IPS DF 6.9 (cell line): ENCODE data around the gene UBQLN1.
"Not testable (repeated sequence)": the region's sequence is repeated elsewhere in the genome, so short reads cannot be mapped to it uniquely, and the experiment has no call there.

ENCODE experiments used
- DNase-seq: peaks from one replicate; pipeline ENCODE4 v3.0.0-alpha.2; 2013; ENCODE audit warnings: low read depth, low spot score
- H3K27ac ChIP-seq: one replicate; pipeline ENCODE4 v1.5.1; 2013; ENCODE audit warnings: low read length, control low read depth
- H3K27me3 ChIP-seq: 2 replicates; pipeline ENCODE4 v1.6.1; 2013; ENCODE audit warnings: mild to moderate bottlenecking, low read length; ENCODE audit not compliant: control insufficient read depth, insufficient read depth
- H3K36me3 ChIP-seq: 2 replicates; pipeline ENCODE4 v1.6.1; 2013; ENCODE audit warnings: low read length; ENCODE audit not compliant: control insufficient read depth, insufficient read depth
- H3K4me1 ChIP-seq: 2 replicates; pipeline ENCODE4 v1.6.1; 2013; ENCODE audit warnings: low read length; ENCODE audit not compliant: control insufficient read depth, insufficient read depth
- H3K4me3 ChIP-seq: 2 replicates; pipeline ENCODE4 v1.5.1; 2013; ENCODE audit warnings: mild to moderate bottlenecking, low read length
- H3K9me3 ChIP-seq: 2 replicates; pipeline ENCODE4 v1.6.1; 2013; ENCODE audit warnings: low read length, inconsistent platforms; ENCODE audit not compliant: control insufficient read depth, insufficient read depth
- WGBS: extraction: QIAGEN DNeasy Blood & Tissue Kit; methylation state at CpG from one replicate; pipeline ENCODE4 v1.1.7; 2013; ENCODE audit warnings: mixed read lengths, missing lambda C conversion rate; ENCODE audit not compliant: insufficient read length, insufficient coverage; 5-methylcytosine and 5-hydroxymethylcytosine counted together

UBQLN1 gene

DNA sequence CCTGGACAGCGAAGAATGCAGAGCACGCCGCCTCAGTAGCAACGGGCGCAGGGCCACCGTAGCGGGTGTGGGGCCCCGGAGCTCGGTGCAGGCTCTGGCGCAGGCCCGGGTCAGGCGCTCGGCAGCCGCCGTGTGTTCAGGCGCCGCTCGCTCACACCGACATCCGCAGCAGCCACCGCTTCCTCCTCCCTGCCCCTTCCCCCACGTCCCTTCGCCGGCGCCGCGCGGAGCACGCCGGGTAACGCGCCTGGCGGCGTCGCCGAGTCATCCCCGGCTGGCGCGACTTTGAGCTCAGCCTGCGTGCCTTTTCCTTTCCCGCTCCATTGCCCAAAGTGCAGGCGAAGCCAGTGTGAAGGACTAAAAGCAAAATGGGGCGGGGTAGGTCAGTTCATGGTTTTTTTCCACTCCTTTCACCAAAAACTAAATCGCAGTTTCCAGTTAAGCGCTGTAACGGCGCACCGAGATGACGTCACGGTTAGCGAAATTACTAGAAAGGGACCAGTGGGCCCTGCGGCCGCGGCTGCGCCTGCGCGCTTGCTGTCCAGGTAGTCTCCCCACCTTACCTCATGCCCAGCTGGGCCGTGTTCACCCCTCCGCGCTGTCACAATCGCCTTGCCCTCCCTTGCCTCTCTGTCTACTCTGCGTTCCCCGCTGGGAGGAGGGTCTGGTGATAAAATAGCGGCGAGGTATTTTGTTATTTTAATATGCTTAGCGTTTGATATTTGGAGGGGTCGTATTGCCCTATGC is at the start of gene UBQLN1:
UBQLN1 (minus strand) TSS at position 191 of the 747 bp plus-strand sequence. CDS start 279 bp downstream, outside the sequence.
- H3K27me3 ChIP-seq, result no peaks in the 10 kb centered on the region
- DNase-seq, result peak; percentile 79
- no peaks in the 10 kb centered on the region for H3K36me3 ChIP-seq
- peak within 1 kb of the TSS; percentile 69 for H3K4me3 ChIP-seq
- WGBS, result no CpG with 5 or more reads among the region's 67 CpGs
- no peaks in the 10 kb centered on the region for H3K9me3 ChIP-seq
- no peaks in the 10 kb centered on the region for H3K4me1 ChIP-seq
- H3K27ac ChIP-seq, result no peak within 1 kb of the TSS

GRCh38 chr9:83754383-83754977 is 46.7 kb upstream of the UBQLN1 start:
- H3K27me3 ChIP-seq, result no peaks in the 10 kb centered on the region
- DNase-seq, result no peak
- no peak overlapping the region for H3K27ac ChIP-seq
- H3K4me3 ChIP-seq, result no peak overlapping the region
- H3K4me1 ChIP-seq, result no peaks in the 10 kb centered on the region
- H3K36me3 ChIP-seq, result no peaks in the 10 kb centered on the region
- no peaks in the 10 kb centered on the region for H3K9me3 ChIP-seq

- Histone ChIP-seq H3K4me3 (no peak overlapping the region), H3K27me3 (no peaks in the 10 kb centered on the region), H3K27ac (no peak overlapping the region), H3K9me3 (no peaks in the 10 kb centered on the region), H3K36me3 (no peaks in the 10 kb centered on the region), H3K4me1 (no peaks in the 10 kb centered on the region)
- no peak for DNase-seq
- WGBS, result no CpG with 5 or more reads among the region's 3 CpGs
These were observed 41.9 kb upstream of the UBQLN1 start for GRCh38 chr9:83749706-83750105.

DNA sequence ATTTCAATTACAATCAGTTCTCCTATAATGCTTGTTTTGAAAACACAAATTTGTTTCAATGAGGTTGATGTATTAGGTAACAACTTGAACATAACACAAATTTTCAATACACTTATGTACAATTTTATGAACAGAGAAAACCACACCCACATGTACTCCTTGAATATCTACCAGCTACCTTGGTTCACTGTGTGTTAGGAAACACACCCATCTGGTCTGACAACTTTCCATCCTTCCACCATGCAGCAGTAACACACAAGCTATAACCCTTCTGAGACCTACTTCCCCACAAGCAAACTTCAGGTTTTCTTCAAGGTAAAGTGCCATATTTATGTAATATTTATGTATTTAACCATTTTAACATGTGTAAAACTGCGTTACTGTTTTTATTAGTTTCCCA is 36.4 kb upstream of the UBQLN1 start:
- no peak for DNase-seq
- no peak overlapping the region for H3K4me3 ChIP-seq
- no peaks in the 10 kb centered on the region for H3K9me3 ChIP-seq
- no peaks in the 10 kb centered on the region for H3K4me1 ChIP-seq
- H3K36me3 ChIP-seq, result no peaks in the 10 kb centered on the region
- H3K27ac ChIP-seq, result no peak overlapping the region
- H3K27me3 ChIP-seq, result no peaks in the 10 kb centered on the region
- no CpG with 5 or more reads among the region's 1 CpG for WGBS

- no CpG with 5 or more reads among the region's 4 CpGs for WGBS
These were observed 26.0 kb upstream of the UBQLN1 start for GRCh38 chr9:83733739-83734138.

GRCh38 chr9:83728591-83729368 is 21.0 kb upstream of the UBQLN1 start:
- not testable (repeated sequence) for H3K9me3 ChIP-seq, H3K36me3 ChIP-seq, H3K4me1 ChIP-seq, H3K27ac ChIP-seq, DNase-seq, H3K27me3 ChIP-seq, H3K4me3 ChIP-seq
- no CpG with 5 or more reads among the region's 22 CpGs for WGBS

More at GRCh38 chr9:83733739-83734138, 26.0 kb upstream of the UBQLN1 start:
- H3K36me3 ChIP-seq, result no peaks in the 10 kb centered on the region
- H3K27me3 ChIP-seq, result no peaks in the 10 kb centered on the region
- H3K4me3 ChIP-seq, result no peak overlapping the region
- no peaks in the 10 kb centered on the region for H3K4me1 ChIP-seq
- DNase-seq, result no peak
- H3K9me3 ChIP-seq, result no peaks in the 10 kb centered on the region
- no peak overlapping the region for H3K27ac ChIP-seq

GRCh38 chr9:83724436-83724835 is 16.7 kb upstream of the UBQLN1 start:
- no peaks in the 10 kb centered on the region for H3K27me3 ChIP-seq
- no peaks in the 10 kb centered on the region for H3K36me3 ChIP-seq
- no peak for DNase-seq
- H3K4me1 ChIP-seq, result no peaks in the 10 kb centered on the region
- H3K9me3 ChIP-seq, result no peaks in the 10 kb centered on the region
- H3K4me3 ChIP-seq, result no peak overlapping the region
- H3K27ac ChIP-seq, result no peak overlapping the region

DNA sequence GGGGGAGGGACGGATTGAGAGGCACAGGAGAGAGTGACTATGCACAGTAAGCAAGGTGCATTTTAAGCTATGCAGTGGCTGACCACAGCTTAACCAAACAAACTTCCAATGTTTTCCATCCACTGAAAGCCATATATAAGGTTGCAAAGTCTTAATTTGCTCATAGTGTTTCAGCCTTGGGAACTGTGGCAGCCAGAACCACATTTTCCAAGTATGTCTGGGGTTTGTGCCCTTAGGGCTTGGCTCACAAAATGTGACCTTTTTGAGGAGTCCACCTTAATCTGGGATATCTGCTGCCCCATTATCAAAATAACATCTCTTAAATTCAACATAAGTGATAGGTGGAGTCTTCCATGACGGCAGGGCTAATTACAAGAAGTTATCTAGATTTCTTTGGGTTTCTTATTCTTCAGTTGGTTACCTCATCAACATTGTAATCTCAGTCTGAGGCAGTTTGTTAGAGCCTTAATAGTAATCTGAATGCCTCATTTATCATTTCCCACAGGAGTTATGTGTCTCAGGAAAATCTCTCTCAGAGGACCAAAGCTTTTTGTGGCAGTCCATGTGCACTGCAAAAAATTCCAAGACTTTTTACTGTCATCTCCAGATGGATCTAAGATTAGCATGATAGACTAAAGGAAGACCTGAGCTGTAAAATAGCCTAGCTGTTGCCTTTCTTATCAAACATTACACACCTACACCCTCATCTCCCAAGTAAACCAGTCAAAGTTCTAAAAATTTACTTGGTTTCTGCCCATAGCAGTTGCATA is 15.2 kb upstream of the UBQLN1 start:
- no peak for DNase-seq
- H3K36me3 ChIP-seq, result no peaks in the 10 kb centered on the region

GRCh38 chr9:83721509-83721908 is 13.8 kb upstream of the UBQLN1 start:
- no peak for DNase-seq
- Histone ChIP-seq H3K9me3 (no peaks in the 10 kb centered on the region), H3K27me3 (no peaks in the 10 kb centered on the region), H3K4me1 (no peaks in the 10 kb centered on the region), H3K4me3 (no peak overlapping the region), H3K36me3 (no peaks in the 10 kb centered on the region), H3K27ac (no peak overlapping the region)

More for the DNA sequence above, 15.2 kb upstream of the UBQLN1 start:
- no CpG with 5 or more reads among the region's 2 CpGs for WGBS
- Histone ChIP-seq H3K4me3 (no peak overlapping the region), H3K4me1 (no peaks in the 10 kb centered on the region), H3K27ac (no peak overlapping the region), H3K9me3 (no peaks in the 10 kb centered on the region), H3K27me3 (no peaks in the 10 kb centered on the region)

DNA sequence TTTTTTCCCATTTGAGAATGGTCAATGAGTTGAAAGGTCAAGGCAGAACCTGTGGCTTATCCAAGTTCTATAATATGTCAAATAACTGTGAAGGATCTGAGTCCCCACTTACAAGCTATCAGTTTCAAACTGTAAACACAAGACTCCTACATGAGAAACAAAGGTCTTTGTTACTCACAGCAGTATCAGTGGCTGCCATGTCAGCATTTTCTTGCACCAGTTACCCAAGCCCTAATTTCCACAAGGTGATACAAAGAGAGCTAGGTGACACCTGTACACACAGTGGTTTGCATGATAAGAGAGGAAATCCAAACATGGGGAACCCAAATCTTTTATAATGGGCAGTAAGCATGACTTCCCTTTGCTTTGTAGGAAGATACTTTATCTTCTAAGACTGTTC is 8.0 kb upstream of the UBQLN1 start:
- no peaks in the 10 kb centered on the region for H3K9me3 ChIP-seq
- no peak overlapping the region for H3K4me3 ChIP-seq
- no peaks in the 10 kb centered on the region for H3K4me1 ChIP-seq
- no peaks in the 10 kb centered on the region for H3K27me3 ChIP-seq
- H3K36me3 ChIP-seq, result no peaks in the 10 kb centered on the region
- DNase-seq, result no peak
- H3K27ac ChIP-seq, result no peak overlapping the region
